Caco-2 (cell line): ENCODE results near the gene DCTD. TPM values are rescaled to one million over a fixed set of nuclear protein-coding genes. Genes with fewer than 3 reads are reported as not detected.

ENCODE experiments used
- BruUV-seq: library from RNA; stranded (reverse); fragments of 400-500 nt; replicated peaks from 2 replicates; lab custom pipeline; 2021; lab: Mats Ljungman, UMichigan
- CTCF ChIA-PET: fragments of 300-600 bp; sonication (Branson Sonifier 250); formaldehyde crosslinking; loops from one replicate; lab custom pipeline; 2022; ENCODE audit warnings: antibody characterized with exemption; lab: Charles Lee
- POLR2A ChIA-PET: fragments of 300-600 bp; sonication (Branson Sonifier 250); formaldehyde crosslinking; loops from one replicate; lab custom pipeline; 2022; ENCODE audit warnings: antibody characterized with exemption; lab: Charles Lee
- DNase-seq, 2 experiments: peaks; one replicate each; pipeline versions ENCODE4 v3.0.0 to v3.0.0-alpha.2; 2020 to 2022
- H3K27me3 ChIP-seq: replicated peaks from 2 replicates; pipeline ENCODE4 v1.6.0; 2011; ENCODE audit warnings: low read length; ENCODE audit not compliant: control insufficient read depth, insufficient read depth
- H3K36me3 ChIP-seq: 2 replicates; pipeline ENCODE4 v1.5.1; 2011; ENCODE audit warnings: low read length; ENCODE audit not compliant: control insufficient read depth, insufficient read depth
- H3K4me1 ChIP-seq: fragments of 250-450 bp; sonication (Bioruptor Pico); 2 replicates; pipeline ENCODE4 v1.5.1; 2020; ENCODE audit warnings: mild to moderate bottlenecking
- H3K4me3 ChIP-seq: 2 replicates; pipeline ENCODE4 v1.5.1; 2011; ENCODE audit warnings: low read depth, mild to moderate bottlenecking, control low read depth, low read length
- H3K9me3 ChIP-seq: fragments of 250-450 bp; sonication (Bioruptor Pico); 2 replicates; pipeline ENCODE4 v1.5.1; 2020; ENCODE audit warnings: mild to moderate bottlenecking, moderate library complexity
- H3K27ac Mint-ChIP-seq: one replicate; pipeline ENCODE4 v1.8.0; 2022; ENCODE audit warnings: mixed read lengths; ENCODE audit not compliant: unreplicated experiment
- H3K27me3 Mint-ChIP-seq: one replicate; pipeline ENCODE4 v1.8.0; 2022; ENCODE audit warnings: mixed read lengths; ENCODE audit not compliant: insufficient read depth, unreplicated experiment
- H3K36me3 Mint-ChIP-seq: one replicate; pipeline ENCODE4 v1.8.0; 2022; ENCODE audit warnings: mild to moderate bottlenecking, mixed read lengths; ENCODE audit not compliant: insufficient read depth, unreplicated experiment
- H3K4me1 Mint-ChIP-seq: one replicate; pipeline ENCODE4 v1.8.0; 2022; ENCODE audit warnings: low read depth, mixed read lengths; ENCODE audit not compliant: unreplicated experiment
- H3K4me3 Mint-ChIP-seq: one replicate; pipeline ENCODE4 v1.8.0; 2022; ENCODE audit warnings: mild to moderate bottlenecking, moderate library complexity, mixed read lengths; ENCODE audit not compliant: unreplicated experiment
- H3K9me3 Mint-ChIP-seq: one replicate; pipeline ENCODE4 v1.8.0; 2022; ENCODE audit warnings: mixed read lengths; ENCODE audit not compliant: unreplicated experiment
- intact Hi-C: fragments of 100-400 bp; cut with micrococcal nuclease; formaldehyde crosslinking; loops from one replicate; pipeline ENCODE4 v1.10.0; 2022; ENCODE audit not compliant: unreplicated experiment
- total RNA-seq: library from RNA; stranded (reverse); gene quantifications from 2 replicates; pipeline ENCODE4 v1.2.3, GENCODE V29; 2022
- TF ChIP-seq, protein P1 (sequence below), 2 experiments: fragments of 200-600 bp in 1 of 2; IDR thresholded peaks; 1 replicate in 1 of 2; 2 replicates in 1 of 2; pipeline versions ENCODE4 v1.5.1 to v1.8.0; 2011 to 2022; ENCODE audit warnings: antibody characterized with exemption in 1 of 2, control low read depth in 1 of 2, inconsistent platforms in 1 of 2, low read depth in 1 of 2, low read length in 1 of 2, mild to moderate bottlenecking in 1 of 2, moderate library complexity in 1 of 2; ENCODE audit not compliant: insufficient read depth in 1 of 2, severe bottlenecking in 1 of 2, unreplicated experiment in 1 of 2

The DCTD gene
- total RNA-seq, 1 experiment from 2014 or later: 79.0 TPM

- intact Hi-C loops: no loop called here
- no peak overlapping the region for H3K4me3 Mint-ChIP-seq
Measured at GRCh38 chr4:182895791-182896292, 21.3 kb downstream of the DCTD start.

GRCh38 chr4:182894681-182895275 lies 22.4 kb downstream of the DCTD start:
- BruUV-seq: no TSS peak
- Mint-ChIP-seq H3K27ac (peak overlapping the region; percentile 23), H3K36me3 (peaks cover 55% of the 10 kb centered on the region)

More at GRCh38 chr4:182895791-182896292, 21.3 kb downstream of the DCTD start:
- TF ChIP-seq, protein P1, sequence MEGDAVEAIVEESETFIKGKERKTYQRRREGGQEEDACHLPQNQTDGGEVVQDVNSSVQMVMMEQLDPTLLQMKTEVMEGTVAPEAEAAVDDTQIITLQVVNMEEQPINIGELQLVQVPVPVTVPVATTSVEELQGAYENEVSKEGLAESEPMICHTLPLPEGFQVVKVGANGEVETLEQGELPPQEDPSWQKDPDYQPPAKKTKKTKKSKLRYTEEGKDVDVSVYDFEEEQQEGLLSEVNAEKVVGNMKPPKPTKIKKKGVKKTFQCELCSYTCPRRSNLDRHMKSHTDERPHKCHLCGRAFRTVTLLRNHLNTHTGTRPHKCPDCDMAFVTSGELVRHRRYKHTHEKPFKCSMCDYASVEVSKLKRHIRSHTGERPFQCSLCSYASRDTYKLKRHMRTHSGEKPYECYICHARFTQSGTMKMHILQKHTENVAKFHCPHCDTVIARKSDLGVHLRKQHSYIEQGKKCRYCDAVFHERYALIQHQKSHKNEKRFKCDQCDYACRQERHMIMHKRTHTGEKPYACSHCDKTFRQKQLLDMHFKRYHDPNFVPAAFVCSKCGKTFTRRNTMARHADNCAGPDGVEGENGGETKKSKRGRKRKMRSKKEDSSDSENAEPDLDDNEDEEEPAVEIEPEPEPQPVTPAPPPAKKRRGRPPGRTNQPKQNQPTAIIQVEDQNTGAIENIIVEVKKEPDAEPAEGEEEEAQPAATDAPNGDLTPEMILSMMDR (IDR thresholded peaks at IDR 0.05; ENCODE audit: insufficient read depth in 1 of 2, low read depth in 1 of 2, low read length in 1 of 2, severe bottlenecking in 1 of 2, unreplicated experiment in 1 of 2): no peak
- Mint-ChIP-seq H3K27ac (peak overlapping the region; percentile 23), H3K27me3 (no peaks in the 10 kb centered on the region), H3K36me3 (peaks cover 56% of the 10 kb centered on the region), H3K9me3 (no peaks in the 10 kb centered on the region), H3K4me1 (peaks cover 16% of the 10 kb centered on the region)
- no peaks in the 10 kb centered on the region for H3K9me3 ChIP-seq
- H3K4me3 ChIP-seq: no peak overlapping the region
- POLR2A ChIA-PET: no interaction called here
- CTCF ChIA-PET: no interaction called here
- H3K4me1 ChIP-seq: peaks cover 11% of the 10 kb centered on the region
- no peak for DNase-seq
- no TSS peak for BruUV-seq
- H3K27me3 ChIP-seq: no peaks in the 10 kb centered on the region
- H3K36me3 ChIP-seq: no peaks in the 10 kb centered on the region; the same call in 1 of the 2 replicates

GRCh38 chr4:182893474-182894080 lies 23.6 kb downstream of the DCTD start:
- no peak overlapping the region for H3K4me3 ChIP-seq
- H3K4me1 ChIP-seq: peaks cover 11% of the 10 kb centered on the region
- H3K4me1 Mint-ChIP-seq: peaks cover 13% of the 10 kb centered on the region
- no peaks in the 10 kb centered on the region for H3K27me3 ChIP-seq
- H3K27me3 Mint-ChIP-seq: no peaks in the 10 kb centered on the region
- H3K36me3 Mint-ChIP-seq: peaks cover 57% of the 10 kb centered on the region
- TF ChIP-seq, protein P1 (IDR thresholded peaks at IDR 0.05; ENCODE audit: insufficient read depth in 1 of 2, low read depth in 1 of 2, low read length in 1 of 2, severe bottlenecking in 1 of 2, unreplicated experiment in 1 of 2): no peak
- DNase-seq: no peak
- H3K27ac Mint-ChIP-seq: no peak overlapping the region
- H3K4me3 Mint-ChIP-seq: no peak overlapping the region
- no peaks in the 10 kb centered on the region for H3K9me3 ChIP-seq
- ChIA-PET CTCF (interaction anchor here (1.0 kb wide), 1 partner anchor 29 kb away, joined by 3 read pairs; no protein-coding TSS in a partner anchor), POLR2A (no interaction called here)
- no TSS peak for BruUV-seq
- intact Hi-C loops: no loop called here
- H3K9me3 Mint-ChIP-seq: no peaks in the 10 kb centered on the region
- H3K36me3 ChIP-seq: no peaks in the 10 kb centered on the region; the same call in 1 of the 2 replicates

More at GRCh38 chr4:182894681-182895275, 22.4 kb downstream of the DCTD start:
- no peak for DNase-seq
- TF ChIP-seq, protein P1 (IDR thresholded peaks at IDR 0.05; ENCODE audit: insufficient read depth in 1 of 2, low read depth in 1 of 2, low read length in 1 of 2, severe bottlenecking in 1 of 2, unreplicated experiment in 1 of 2): no peak
- ChIA-PET POLR2A (no interaction called here), CTCF (no interaction called here)
- Histone ChIP-seq H3K36me3 (no peaks in the 10 kb centered on the region; the same call in 1 of the 2 replicates), H3K4me3 (no peak overlapping the region), H3K27me3 (no peaks in the 10 kb centered on the region), H3K9me3 (no peaks in the 10 kb centered on the region), H3K4me1 (peaks cover 11% of the 10 kb centered on the region)
- Mint-ChIP-seq H3K9me3 (no peaks in the 10 kb centered on the region), H3K4me3 (no peak overlapping the region), H3K27me3 (no peaks in the 10 kb centered on the region), H3K4me1 (peaks cover 16% of the 10 kb centered on the region)
- intact Hi-C loops: no loop called here
